Measurements from ENCODE around the gene TM9SF3.

DNA sequence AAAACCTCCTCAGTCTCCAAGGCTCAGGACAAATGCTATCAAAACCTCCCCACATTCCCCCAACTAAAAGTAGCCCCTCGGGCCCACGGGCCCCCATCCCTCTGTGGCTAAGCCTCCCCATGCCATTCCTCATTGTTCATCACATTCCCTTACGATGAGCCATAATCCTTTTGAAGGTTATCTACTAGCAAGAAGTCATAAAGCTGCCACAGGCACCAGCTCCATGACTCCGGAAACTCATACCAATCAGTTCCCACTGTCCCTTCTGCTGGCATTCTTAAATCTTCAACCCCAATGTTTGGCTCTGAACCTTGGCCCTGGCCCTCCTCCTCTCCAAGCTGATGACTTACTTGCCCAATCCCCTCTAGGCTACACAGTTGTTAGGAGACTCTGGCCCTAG lies 19.4 kb upstream of the TM9SF3 start:
- TF ChIP-seq RFX5 (IDR thresholded peaks at IDR 0.05; ENCODE audit: low read depth, low read length) (no peak), BRCA1 (IDR thresholded peaks at IDR 0.05; ENCODE audit: low read depth, low read length) (no peak), YY1 (IDR thresholded peaks at IDR 0.05; ENCODE audit: low read depth, low read length) (no peak), EZH2 (IDR thresholded peaks at IDR 0.05; ENCODE audit: borderline replicate concordance, control insufficient read depth, low read depth, low read length) (no peak), CHD2 (IDR thresholded peaks at IDR 0.05; ENCODE audit: borderline replicate concordance, low read depth, low read length) (no peak), CBFB (IDR thresholded peaks at IDR 0.05; ENCODE audit: low read depth) (no peak), RB1 (IDR thresholded peaks at IDR 0.05; ENCODE audit: borderline replicate concordance) (no peak), NFXL1 (IDR thresholded peaks at IDR 0.05; ENCODE audit: borderline replicate concordance) (no peak), TCF7 (IDR thresholded peaks at IDR 0.05; ENCODE audit: borderline replicate concordance) (no peak), POLR2A (IDR thresholded peaks at IDR 0.05; ENCODE audit: low read depth, low read length) (no peak), ESRRA (IDR thresholded peaks at IDR 0.05; ENCODE audit: low read length) (no peak)
- TF ChIP-seq, protein P1, sequence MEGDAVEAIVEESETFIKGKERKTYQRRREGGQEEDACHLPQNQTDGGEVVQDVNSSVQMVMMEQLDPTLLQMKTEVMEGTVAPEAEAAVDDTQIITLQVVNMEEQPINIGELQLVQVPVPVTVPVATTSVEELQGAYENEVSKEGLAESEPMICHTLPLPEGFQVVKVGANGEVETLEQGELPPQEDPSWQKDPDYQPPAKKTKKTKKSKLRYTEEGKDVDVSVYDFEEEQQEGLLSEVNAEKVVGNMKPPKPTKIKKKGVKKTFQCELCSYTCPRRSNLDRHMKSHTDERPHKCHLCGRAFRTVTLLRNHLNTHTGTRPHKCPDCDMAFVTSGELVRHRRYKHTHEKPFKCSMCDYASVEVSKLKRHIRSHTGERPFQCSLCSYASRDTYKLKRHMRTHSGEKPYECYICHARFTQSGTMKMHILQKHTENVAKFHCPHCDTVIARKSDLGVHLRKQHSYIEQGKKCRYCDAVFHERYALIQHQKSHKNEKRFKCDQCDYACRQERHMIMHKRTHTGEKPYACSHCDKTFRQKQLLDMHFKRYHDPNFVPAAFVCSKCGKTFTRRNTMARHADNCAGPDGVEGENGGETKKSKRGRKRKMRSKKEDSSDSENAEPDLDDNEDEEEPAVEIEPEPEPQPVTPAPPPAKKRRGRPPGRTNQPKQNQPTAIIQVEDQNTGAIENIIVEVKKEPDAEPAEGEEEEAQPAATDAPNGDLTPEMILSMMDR (IDR thresholded peaks at IDR 0.05 in 2 of 3, conservative IDR thresholded peaks at IDR 0.05 in 1 of 3; ENCODE audit: control insufficient read depth in 2 of 3, extremely low read depth in 1 of 3, insufficient read depth in 1 of 3, low read depth in 3 of 3, low read length in 3 of 3), result no peak
- TF ChIP-seq, protein P2, sequence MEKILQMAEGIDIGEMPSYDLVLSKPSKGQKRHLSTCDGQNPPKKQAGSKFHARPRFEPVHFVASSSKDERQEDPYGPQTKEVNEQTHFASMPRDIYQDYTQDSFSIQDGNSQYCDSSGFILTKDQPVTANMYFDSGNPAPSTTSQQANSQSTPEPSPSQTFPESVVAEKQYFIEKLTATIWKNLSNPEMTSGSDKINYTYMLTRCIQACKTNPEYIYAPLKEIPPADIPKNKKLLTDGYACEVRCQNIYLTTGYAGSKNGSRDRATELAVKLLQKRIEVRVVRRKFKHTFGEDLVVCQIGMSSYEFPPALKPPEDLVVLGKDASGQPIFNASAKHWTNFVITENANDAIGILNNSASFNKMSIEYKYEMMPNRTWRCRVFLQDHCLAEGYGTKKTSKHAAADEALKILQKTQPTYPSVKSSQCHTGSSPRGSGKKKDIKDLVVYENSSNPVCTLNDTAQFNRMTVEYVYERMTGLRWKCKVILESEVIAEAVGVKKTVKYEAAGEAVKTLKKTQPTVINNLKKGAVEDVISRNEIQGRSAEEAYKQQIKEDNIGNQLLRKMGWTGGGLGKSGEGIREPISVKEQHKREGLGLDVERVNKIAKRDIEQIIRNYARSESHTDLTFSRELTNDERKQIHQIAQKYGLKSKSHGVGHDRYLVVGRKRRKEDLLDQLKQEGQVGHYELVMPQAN (conservative IDR thresholded peaks at IDR 0.05), result no peak
- TF ChIP-seq, protein P3, sequence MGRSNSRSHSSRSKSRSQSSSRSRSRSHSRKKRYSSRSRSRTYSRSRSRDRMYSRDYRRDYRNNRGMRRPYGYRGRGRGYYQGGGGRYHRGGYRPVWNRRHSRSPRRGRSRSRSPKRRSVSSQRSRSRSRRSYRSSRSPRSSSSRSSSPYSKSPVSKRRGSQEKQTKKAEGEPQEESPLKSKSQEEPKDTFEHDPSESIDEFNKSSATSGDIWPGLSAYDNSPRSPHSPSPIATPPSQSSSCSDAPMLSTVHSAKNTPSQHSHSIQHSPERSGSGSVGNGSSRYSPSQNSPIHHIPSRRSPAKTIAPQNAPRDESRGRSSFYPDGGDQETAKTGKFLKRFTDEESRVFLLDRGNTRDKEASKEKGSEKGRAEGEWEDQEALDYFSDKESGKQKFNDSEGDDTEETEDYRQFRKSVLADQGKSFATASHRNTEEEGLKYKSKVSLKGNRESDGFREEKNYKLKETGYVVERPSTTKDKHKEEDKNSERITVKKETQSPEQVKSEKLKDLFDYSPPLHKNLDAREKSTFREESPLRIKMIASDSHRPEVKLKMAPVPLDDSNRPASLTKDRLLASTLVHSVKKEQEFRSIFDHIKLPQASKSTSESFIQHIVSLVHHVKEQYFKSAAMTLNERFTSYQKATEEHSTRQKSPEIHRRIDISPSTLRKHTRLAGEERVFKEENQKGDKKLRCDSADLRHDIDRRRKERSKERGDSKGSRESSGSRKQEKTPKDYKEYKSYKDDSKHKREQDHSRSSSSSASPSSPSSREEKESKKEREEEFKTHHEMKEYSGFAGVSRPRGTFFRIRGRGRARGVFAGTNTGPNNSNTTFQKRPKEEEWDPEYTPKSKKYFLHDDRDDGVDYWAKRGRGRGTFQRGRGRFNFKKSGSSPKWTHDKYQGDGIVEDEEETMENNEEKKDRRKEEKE (IDR thresholded peaks at IDR 0.05), result no peak

Measured in GM12878 (cell line).